ENCODE results near the gene RPRD1B. TPM values are rescaled to one million over a fixed set of nuclear protein-coding genes. Genes with fewer than 3 reads are reported as not detected.
A peak's percentile ranks its signal among the peaks of the same experiment; 100 is the strongest.

RPRD1B gene
- total and polyA plus RNA-seq, 2 of the 8 experiments (the other 6 are each of a cell fraction or from before 2014, with no cell fraction given) = 10.3 to 20.9 TPM

DNA sequence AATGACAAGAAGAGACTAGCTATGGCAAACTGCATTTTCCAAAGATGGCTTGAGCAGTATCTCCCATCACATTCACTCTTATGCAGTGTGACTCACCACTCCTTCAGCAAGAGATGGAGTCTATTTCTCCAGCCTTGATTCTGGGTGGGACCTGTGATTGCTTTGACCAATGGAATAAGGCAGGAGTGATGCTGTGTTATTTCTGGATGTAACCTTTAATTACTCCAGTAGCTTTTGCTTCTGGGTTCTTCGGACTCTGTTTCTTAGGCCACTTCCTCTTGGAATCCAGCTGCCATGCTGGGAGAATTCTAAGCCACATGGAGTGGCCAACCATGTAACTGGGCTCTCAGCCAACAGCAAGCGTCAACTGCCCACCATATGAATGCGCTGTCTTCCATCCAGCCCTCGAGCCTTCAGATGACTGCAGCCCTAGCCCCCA lies 80.8 kb downstream of the RPRD1B start:
- DNase-seq (ENCODE audit: low read depth in 1 of 2, low spot score in 2 of 2) (peak in 1 of 2 experiments; percentile 22), FAIRE-seq (no peak)
- Histone ChIP-seq H2AFZ (ENCODE audit: low read length) (no peak overlapping the region), H2AK5ac (ENCODE audit: low read depth, low read length) (no peak overlapping the region), H4K20me1 (replicated peaks in 1 of 2; ENCODE audit: control insufficient read depth in 1 of 2, insufficient read depth in 2 of 2, low read length in 2 of 2) (no peaks in the 10 kb centered on the region), H3K4me2 (ENCODE audit: insufficient read depth in 1 of 2, low read depth in 2 of 2, low read length in 2 of 2) (no peak overlapping the region), H3K14ac (ENCODE audit: insufficient read length) (no peak overlapping the region), H3K36me3 (ENCODE audit: control insufficient read depth in 2 of 4, insufficient read depth in 4 of 4, low read length in 3 of 4) (no peaks in the 10 kb centered on the region), H3K79me1 (ENCODE audit: low read depth, low read length) (no peaks in the 10 kb centered on the region), H3K23me2 (ENCODE audit: low read depth, low read length) (no peaks in the 10 kb centered on the region), H2BK12ac (ENCODE audit: low read depth, low read length) (no peak overlapping the region), H3K18ac (ENCODE audit: extremely low read depth, low read length) (no peak overlapping the region), H2BK120ac (replicated peaks; ENCODE audit: low read depth, low read length) (no peak overlapping the region), H3K9me3 (ENCODE audit: insufficient read depth in 2 of 2, low read depth in 1 of 2, low read length in 1 of 2) (no peaks in the 10 kb centered on the region), H3K23ac (ENCODE audit: insufficient read length) (no peak overlapping the region), H2BK5ac (ENCODE audit: low read depth, low read length) (no peak overlapping the region), H4K91ac (replicated peaks; ENCODE audit: insufficient read length, low read length) (no peak overlapping the region), H3K56ac (replicated peaks; ENCODE audit: insufficient read length, low read depth, low read length) (no peak overlapping the region), H3K27ac (ENCODE audit: low read depth, low read length) (no peak overlapping the region), H3K9ac (replicated peaks in 1 of 4; ENCODE audit: extremely low read depth in 1 of 4, low read depth in 3 of 4, low read length in 3 of 4) (no peak overlapping the region), H3K4ac (replicated peaks; ENCODE audit: insufficient read length, low read depth, low read length) (no peak overlapping the region), H4K5ac (ENCODE audit: insufficient read length, low read depth, low read length) (no peak overlapping the region), H3K4me1 (replicated peaks in 1 of 4; ENCODE audit: control insufficient read depth in 3 of 4, insufficient read depth in 4 of 4, low read length in 3 of 4) (no peaks in the 10 kb centered on the region), H3K27me3 (replicated peaks in 1 of 4; ENCODE audit: control insufficient read depth in 3 of 4, extremely low read depth in 1 of 4, insufficient read depth in 3 of 4, low read length in 3 of 4) (no peaks in the 10 kb centered on the region), H4K8ac (ENCODE audit: extremely low read depth, insufficient read depth, low read length) (no peak overlapping the region), H3K79me2 (ENCODE audit: control insufficient read depth in 1 of 2, insufficient read depth in 2 of 2, low read length in 2 of 2) (no peaks in the 10 kb centered on the region), H2BK15ac (ENCODE audit: low read length) (no peak overlapping the region), H2BK20ac (ENCODE audit: low read length) (no peak overlapping the region), H3K4me3 (ENCODE audit: extremely low read depth in 1 of 4, insufficient read depth in 2 of 4, low read depth in 3 of 4, low read length in 4 of 4) (no peak overlapping the region)
- CTCF ChIA-PET (ENCODE audit: partially characterized antibody) = interaction anchor here (0.6 to 7.5 kb wide), 39 partner anchors 8 to 267 kb away, joined by 3 to 198 read pairs (median 4); partner anchors contain the start of gene TGM2
- TF ChIP-seq MAFK (IDR thresholded peaks at IDR 0.05; ENCODE audit: low read depth, low read length) (no peak), POU5F1 (IDR thresholded peaks at IDR 0.05; ENCODE audit: low read depth, low read length) (no peak), BRCA1 (IDR thresholded peaks at IDR 0.05; ENCODE audit: low read depth, low read length) (no peak)
- WGBS, 2 experiments (ENCODE audit: extremely low coverage in 1 of 2, insufficient coverage in 1 of 2, insufficient read length in 1 of 2, insufficient replicate concordance in 2 of 2, low coverage in 1 of 2, low lambda C conversion rate in 2 of 2, missing lambda C conversion rate in 1 of 2) = 100% methylated on average over 4 of the region's 4 CpGs; no CpG with 5 or more reads in 1 of the 2 experiments
- POLR2A ChIA-PET (ENCODE audit: partially characterized antibody) = no interaction called here
